Panc1 (cell line): ENCODE results near the gene CTRB2.

Experiments
- CTCF ChIP-seq: fragments of 450-650 bp; IDR thresholded peaks from 2 replicates; pipeline ENCODE4 v1.5.1; 2017; ENCODE audit warnings: mild to moderate bottlenecking
- POLR2AphosphoS5 ChIP-seq: IDR thresholded peaks from 2 replicates; pipeline ENCODE4 v1.6.1; 2012; ENCODE audit warnings: mild to moderate bottlenecking, low read depth, low read length, moderate library complexity
- REST ChIP-seq, 2 experiments: IDR thresholded peaks; 2 replicates each; pipeline ENCODE4 v1.6.1; 2011 to 2012; ENCODE audit warnings: low read depth in 2 of 2, control low read depth in 1 of 2, low read length in 1 of 2, mild to moderate bottlenecking in 1 of 2, moderate library complexity in 1 of 2; ENCODE audit not compliant: insufficient read depth in 1 of 2
- TCF7L2 ChIP-seq: IDR thresholded peaks from 2 replicates; pipeline ENCODE4 v1.6.1; 2011; ENCODE audit warnings: mild to moderate bottlenecking, low read depth, low read length, inconsistent platforms

GRCh38 chr16:75188832-75189477, 18.0 kb downstream of the CTRB2 start:
- TF ChIP-seq REST (IDR thresholded peaks at IDR 0.05; ENCODE audit: insufficient read depth in 1 of 2, low read depth in 2 of 2, low read length in 1 of 2) (no peak), CTCF (no peak), POLR2AphosphoS5 (no peak), TCF7L2 (no peak)
